Measurements from ENCODE around the gene ACOXL. TPM values are rescaled to one million over a fixed set of nuclear protein-coding genes. Genes with fewer than 3 reads are reported as not detected.

The ACOXL gene
- total RNA-seq, 1 donor from 2014 or later = 0.20 TPM

GRCh38 chr2:110865188-110865587, 132.8 kb downstream of the ACOXL start:
- no peak overlapping the region for H3K27ac Mint-ChIP-seq
- CTCF ChIA-PET = no interaction called here

DNA sequence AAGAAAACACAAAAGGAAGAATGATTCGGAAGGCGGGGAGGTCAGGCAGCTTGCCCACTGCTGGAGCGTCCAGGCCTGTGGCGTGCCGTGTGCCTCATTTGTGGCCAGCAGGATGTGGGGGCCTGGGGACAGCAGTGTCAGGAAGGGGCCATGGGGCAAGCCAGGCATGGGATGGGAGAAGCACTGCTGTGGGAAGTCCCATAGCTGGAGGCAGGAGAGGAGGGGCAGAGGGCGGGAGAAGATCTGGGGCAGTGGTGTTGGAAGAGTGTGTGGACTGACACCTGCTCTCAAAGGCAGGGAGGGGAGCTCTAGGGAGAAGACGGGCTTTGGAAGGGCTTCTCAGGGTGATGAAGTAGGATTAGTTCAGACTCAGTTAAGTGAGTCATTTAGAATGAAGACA, 133.7 kb downstream of the ACOXL start:
- no peak for DNase-seq
- CTCF ChIA-PET = no interaction called here
- no peak for TF ChIP-seq CTCF (IDR thresholded peaks at IDR 0.05)
- POLR2A ChIA-PET = no interaction called here
- Mint-ChIP-seq H3K27me3 (peaks cover 8% of the 10 kb centered on the region), H3K27ac (no peak overlapping the region), H3K4me3 (no peak overlapping the region), H3K36me3 (ENCODE audit: low read depth) (no peaks in the 10 kb centered on the region), H3K4me1 (peaks cover 5% of the 10 kb centered on the region), H3K9me3 (no peaks in the 10 kb centered on the region)
- no peak for ATAC-seq (ENCODE audit: low read depth)
- intact Hi-C loops (cut with micrococcal nuclease) = no loop called here

More at GRCh38 chr2:110865188-110865587, 132.8 kb downstream of the ACOXL start:
- intact Hi-C loops (cut with micrococcal nuclease) = no loop called here
- H3K9me3 Mint-ChIP-seq = no peaks in the 10 kb centered on the region
- DNase-seq (no peak), ATAC-seq (ENCODE audit: low read depth) (peak; percentile 56)
- no peak for TF ChIP-seq CTCF (IDR thresholded peaks at IDR 0.05)
- peaks cover 11% of the 10 kb centered on the region for H3K27me3 Mint-ChIP-seq
- no peaks in the 10 kb centered on the region for H3K36me3 Mint-ChIP-seq (ENCODE audit: low read depth)
- H3K4me1 Mint-ChIP-seq = peaks cover 5% of the 10 kb centered on the region
- POLR2A ChIA-PET = no interaction called here
- no peak overlapping the region for H3K4me3 Mint-ChIP-seq

GRCh38 chr2:110866466-110866865, 134.1 kb downstream of the ACOXL start:
- Mint-ChIP-seq H3K4me3 (no peak overlapping the region), H3K4me1 (peaks cover 5% of the 10 kb centered on the region), H3K27me3 (peaks cover 5% of the 10 kb centered on the region), H3K36me3 (ENCODE audit: low read depth) (no peaks in the 10 kb centered on the region), H3K27ac (no peak overlapping the region), H3K9me3 (no peaks in the 10 kb centered on the region)
- TF ChIP-seq CTCF (IDR thresholded peaks at IDR 0.05) = no peak
- intact Hi-C loops (cut with micrococcal nuclease) = no loop called here
- CTCF ChIA-PET = no interaction called here
- ATAC-seq (ENCODE audit: low read depth) (no peak), DNase-seq (no peak)
- POLR2A ChIA-PET = no interaction called here

GRCh38 chr2:110867078-110867477, 134.7 kb downstream of the ACOXL start:
- ATAC-seq (ENCODE audit: low read depth) (no peak), DNase-seq (no peak)
- no peak overlapping the region for H3K27ac Mint-ChIP-seq
- H3K9me3 Mint-ChIP-seq = no peaks in the 10 kb centered on the region
- peaks cover 5% of the 10 kb centered on the region for H3K4me1 Mint-ChIP-seq
- H3K4me3 Mint-ChIP-seq = no peak overlapping the region
- H3K27me3 Mint-ChIP-seq = peaks cover 5% of the 10 kb centered on the region
- POLR2A ChIA-PET = no interaction called here
- H3K36me3 Mint-ChIP-seq (ENCODE audit: low read depth) = no peaks in the 10 kb centered on the region
- intact Hi-C loops (cut with micrococcal nuclease) = no loop called here
- CTCF ChIA-PET = no interaction called here
- TF ChIP-seq CTCF (IDR thresholded peaks at IDR 0.05) = no peak

- no peak for TF ChIP-seq CTCF (IDR thresholded peaks at IDR 0.05)
- ChIA-PET POLR2A (no interaction called here), CTCF (no interaction called here)
- Mint-ChIP-seq H3K36me3 (ENCODE audit: low read depth) (no peaks in the 10 kb centered on the region), H3K27ac (no peak overlapping the region), H3K27me3 (peaks cover 6% of the 10 kb centered on the region), H3K4me3 (no peak overlapping the region), H3K4me1 (peaks cover 19% of the 10 kb centered on the region), H3K9me3 (no peaks in the 10 kb centered on the region)
- DNase-seq (no peak), ATAC-seq (ENCODE audit: low read depth) (no peak)
- intact Hi-C loops (cut with micrococcal nuclease) = no loop called here
These were observed 136.6 kb downstream of the ACOXL start for GRCh38 chr2:110868971-110869370.
